H1 (cell line): ENCODE data around the gene RAB39B. TPM values are rescaled to one million over a fixed set of nuclear protein-coding genes. Genes with fewer than 3 reads are reported as not detected.

Experiments
- CTCF ChIA-PET: fragments of 300-600 bp; sonication (Branson Sonifier 250); formaldehyde crosslinking; loops from one replicate; lab custom pipeline; 2021; ENCODE audit not compliant: partially characterized antibody; lab: Charles Lee
- POLR2A ChIA-PET: fragments of 300-600 bp; sonication (Branson Sonifier 250); formaldehyde crosslinking; loops from one replicate; lab custom pipeline; 2021; ENCODE audit warnings: inconsistent platforms; ENCODE audit not compliant: partially characterized antibody; lab: Charles Lee
- DNase-seq, 2 experiments: peaks; one replicate each; pipeline versions ENCODE4 v3.0.0 to v3.0.0-alpha.2; 2010 to 2022; ENCODE audit warnings: low spot score in 2 of 2, low read depth in 1 of 2, mixed read lengths in 1 of 2
- FAIRE-seq: peaks from 2 replicates; lab custom pipeline; 2011; peaks lifted over from hg19 to GRCh38; lab: Jason Lieb, UNC
- H2AFZ ChIP-seq: 2 replicates; pipeline ENCODE4 v1.8.1; 2012; ENCODE audit warnings: low read length, inconsistent platforms
- H2AK5ac ChIP-seq: 2 replicates; pipeline ENCODE4 v1.6.1; 2013; ENCODE audit warnings: low read depth, low read length
- H2BK120ac ChIP-seq: replicated peaks from 2 replicates; pipeline ENCODE3; 2013; ENCODE audit warnings: low read depth, low read length, inconsistent platforms
- H2BK12ac ChIP-seq: 2 replicates; pipeline ENCODE4 v1.6.1; 2013; ENCODE audit warnings: low read depth, low read length
- H2BK15ac ChIP-seq: 2 replicates; pipeline ENCODE4 v1.6.1; 2013; ENCODE audit warnings: low read length
- H2BK20ac ChIP-seq: 2 replicates; pipeline ENCODE4 v1.6.1; 2013; ENCODE audit warnings: low read length
- H2BK5ac ChIP-seq: 2 replicates; pipeline ENCODE4 v1.6.1; 2013; ENCODE audit warnings: low read depth, low read length
- H3K14ac ChIP-seq: 2 replicates; pipeline ENCODE4 v1.6.1; 2013; ENCODE audit warnings: inconsistent platforms; ENCODE audit not compliant: insufficient read length
- H3K18ac ChIP-seq: 2 replicates; pipeline ENCODE4 v1.6.1; 2013; ENCODE audit warnings: low read length; ENCODE audit errors: extremely low read depth
- H3K23ac ChIP-seq: 2 replicates; pipeline ENCODE4 v1.6.1; 2013; ENCODE audit warnings: inconsistent platforms; ENCODE audit not compliant: insufficient read length
- H3K23me2 ChIP-seq: 2 replicates; pipeline ENCODE4 v1.6.1; 2013; ENCODE audit warnings: low read depth, low read length
- H3K27ac ChIP-seq: 2 replicates; pipeline ENCODE4 v1.6.1; 2011; ENCODE audit warnings: low read depth, low read length, inconsistent platforms
- H3K27me3 ChIP-seq, 4 experiments: replicated peaks in 1 of 4; 1 replicate in 1 of 4; 2 replicates in 3 of 4; pipeline versions ENCODE4 v1.6.1 to v1.8.1; 2011 to 2013; ENCODE audit warnings: low read length in 3 of 4, mild to moderate bottlenecking in 3 of 4, inconsistent platforms in 2 of 4, mixed read lengths in 2 of 4, moderate library complexity in 1 of 4; ENCODE audit not compliant: control insufficient read depth in 3 of 4, insufficient read depth in 3 of 4; ENCODE audit errors: extremely low read depth in 1 of 4
- H3K36me3 ChIP-seq, 4 experiments: 2 replicates each; pipeline versions ENCODE4 v1.6.1 to v1.8.1; 2011 to 2013; ENCODE audit warnings: mild to moderate bottlenecking in 4 of 4, low read length in 3 of 4, moderate library complexity in 2 of 4, control low read depth in 1 of 4, inconsistent platforms in 1 of 4; ENCODE audit not compliant: insufficient read depth in 4 of 4, control insufficient read depth in 2 of 4
- H3K4ac ChIP-seq: replicated peaks from 2 replicates; pipeline ENCODE3; 2013; ENCODE audit warnings: low read length, low read depth, mixed read lengths, inconsistent platforms; ENCODE audit not compliant: insufficient read length
- H3K4me1 ChIP-seq, 4 experiments: replicated peaks in 1 of 4; 1 replicate in 1 of 4; 2 replicates in 3 of 4; pipeline versions ENCODE4 v1.6.1 to v1.8.1; 2011 to 2013; ENCODE audit warnings: low read length in 3 of 4, inconsistent platforms in 2 of 4, mixed read lengths in 1 of 4; ENCODE audit not compliant: insufficient read depth in 4 of 4, control insufficient read depth in 3 of 4
- H3K4me2 ChIP-seq, 2 experiments: 2 replicates each; pipeline versions ENCODE4 v1.6.1 to v1.8.1; 2011 to 2013; ENCODE audit warnings: low read depth in 2 of 2, low read length in 2 of 2, control low read depth in 1 of 2, inconsistent platforms in 1 of 2, mild to moderate bottlenecking in 1 of 2; ENCODE audit not compliant: insufficient read depth in 1 of 2
- H3K4me3 ChIP-seq, 4 experiments: fragments of 200-600, 300-600 bp in 1 of 4; sonication (generic), shearing (Covaris generic), sonication (Bioruptor Twin) in 1 of 4; 2 replicates each; pipeline versions ENCODE4 v1.5.1 to v1.8.1; 2011 to 2016; ENCODE audit warnings: low read length in 4 of 4, low read depth in 3 of 4, control low read depth in 2 of 4, inconsistent platforms in 2 of 4, mild to moderate bottlenecking in 2 of 4, mixed read lengths in 1 of 4, moderate library complexity in 1 of 4; ENCODE audit not compliant: insufficient read depth in 2 of 4; ENCODE audit errors: extremely low read depth in 1 of 4
- H3K56ac ChIP-seq: replicated peaks from 2 replicates; pipeline ENCODE3; 2013; ENCODE audit warnings: low read depth, mild to moderate bottlenecking, mixed read lengths, low read length, inconsistent platforms; ENCODE audit not compliant: insufficient read length
- H3K79me1 ChIP-seq: 2 replicates; pipeline ENCODE4 v1.6.1; 2013; ENCODE audit warnings: low read depth, low read length, control low read depth
- H3K79me2 ChIP-seq, 2 experiments: 2 replicates each; pipeline versions ENCODE4 v1.6.1 to v1.8.1; 2012 to 2013; ENCODE audit warnings: low read length in 2 of 2, mild to moderate bottlenecking in 2 of 2, inconsistent platforms in 1 of 2; ENCODE audit not compliant: insufficient read depth in 2 of 2, control insufficient read depth in 1 of 2
- H3K9ac ChIP-seq, 4 experiments: replicated peaks in 1 of 4; 1 replicate in 1 of 4; 2 replicates in 3 of 4; pipeline versions ENCODE4 v1.6.1 to v1.8.1; 2011 to 2013; ENCODE audit warnings: low read depth in 3 of 4, low read length in 3 of 4, control low read depth in 2 of 4, mild to moderate bottlenecking in 2 of 4, moderate library complexity in 2 of 4, inconsistent platforms in 1 of 4; ENCODE audit errors: extremely low read depth in 1 of 4
- H3K9me3 ChIP-seq, 2 experiments: 2 replicates each; pipeline versions ENCODE4 v1.6.1 to v1.8.1; 2012 to 2013; ENCODE audit warnings: mild to moderate bottlenecking in 2 of 2, moderate library complexity in 2 of 2, control low read depth in 1 of 2, inconsistent platforms in 1 of 2, low read depth in 1 of 2, low read length in 1 of 2, mixed read lengths in 1 of 2; ENCODE audit not compliant: insufficient read depth in 2 of 2
- H4K20me1 ChIP-seq, 2 experiments: replicated peaks in 1 of 2; 2 replicates each; pipeline versions ENCODE3 to v1.8.1; 2011 to 2013; ENCODE audit warnings: inconsistent platforms in 2 of 2, low read length in 2 of 2, mild to moderate bottlenecking in 1 of 2; ENCODE audit not compliant: insufficient read depth in 2 of 2, control insufficient read depth in 1 of 2
- H4K5ac ChIP-seq: 2 replicates; pipeline ENCODE4 v1.6.1; 2013; ENCODE audit warnings: low read length, low read depth, mixed read lengths, inconsistent platforms; ENCODE audit not compliant: insufficient read length
- H4K8ac ChIP-seq: 2 replicates; pipeline ENCODE4 v1.8.0; 2013; ENCODE audit warnings: mild to moderate bottlenecking, moderate library complexity, low read length, inconsistent platforms; ENCODE audit not compliant: insufficient read depth; ENCODE audit errors: extremely low read depth
- H4K91ac ChIP-seq: replicated peaks from 2 replicates; pipeline ENCODE3; 2013; ENCODE audit warnings: low read length, mixed read lengths, inconsistent platforms; ENCODE audit not compliant: insufficient read length
- KDM5A ChIP-seq: fragments of 200-600 bp; IDR thresholded peaks from 2 replicates; pipeline ENCODE4 v1.7.1; 2012; ENCODE audit warnings: mild to moderate bottlenecking, low read length, inconsistent platforms, mixed read lengths
- SIX5 ChIP-seq: IDR thresholded peaks from 2 replicates; pipeline ENCODE4 v1.6.1; 2011; ENCODE audit warnings: mild to moderate bottlenecking, low read depth, low read length
- WGBS, 2 experiments: shearing (Covaris generic) in 1 of 2; methylation state at CpG; one replicate each; pipeline versions ENCODE4 v1.1.6 to v1.1.7; 2013 to 2015; ENCODE audit warnings: low lambda C conversion rate in 2 of 2, mixed read lengths in 2 of 2, inconsistent platforms in 1 of 2, low coverage in 1 of 2, missing lambda C conversion rate in 1 of 2; ENCODE audit not compliant: insufficient replicate concordance in 2 of 2, insufficient coverage in 1 of 2, insufficient read length in 1 of 2; ENCODE audit errors: extremely low coverage in 1 of 2, missing lambda C conversion rate in 1 of 2; 5-methylcytosine and 5-hydroxymethylcytosine counted together
- polyA plus RNA-seq, 7 experiments: library from polyadenylated mRNA; depleted of rRNA in 3 of 7; stranded (reverse) in 5 of 7; unstranded in 2 of 7; fragments of >200 nt in 5 of 7; fragments of 200-250 nt in 2 of 7; gene quantifications; 1 replicate in 5 of 7; 2 replicates in 1 of 7; 4 replicates in 1 of 7; pipeline versions ENCODE4 v1.2.1 to v1.2.3, GENCODE V29; 2011 to 2013; ENCODE audit warnings: missing spikeins in 2 of 7, mixed read lengths in 2 of 7
- total RNA-seq: library from RNA; stranded (reverse); fragmentation: NEBNext Ultra II Directional; extraction: Animal tissue kit (Norgen Biotek cat#: 25700); gene quantifications from 2 replicates; pipeline ENCODE4 v1.2.1, GENCODE V29; 2021

Gene RAB39B
- total and polyA plus RNA-seq, 2 of the 8 experiments (the other 6 are each of a cell fraction or from before 2014, with no cell fraction given), result 3.1 to 9.3 TPM

DNA sequence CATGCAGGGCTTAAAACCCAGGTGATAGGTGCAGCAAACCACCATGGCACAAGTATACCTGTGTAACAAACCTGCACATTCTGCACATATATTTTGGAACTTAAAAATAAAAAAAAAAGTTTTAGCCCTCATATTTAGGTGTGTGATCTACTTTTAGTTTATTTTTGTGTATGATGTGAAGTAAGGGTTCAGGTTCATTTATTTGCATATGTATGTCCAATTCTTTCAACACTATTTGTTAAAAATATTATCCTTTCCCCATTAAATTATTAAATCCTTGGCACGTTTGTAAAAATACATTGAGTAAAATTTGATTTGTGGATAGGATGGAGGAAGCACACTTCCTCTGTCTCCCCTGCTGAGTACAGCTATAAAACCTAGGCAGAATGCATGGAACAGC is 12.9 kb downstream of the RAB39B start:
- Histone ChIP-seq H2BK120ac (no peak overlapping the region), H4K20me1 (no peaks in the 10 kb centered on the region), H4K91ac (no peak overlapping the region), H2BK12ac (no peak overlapping the region), H2BK5ac (no peak overlapping the region), H3K79me1 (no peaks in the 10 kb centered on the region), H3K4ac (no peak overlapping the region), H3K27me3 (no peaks in the 10 kb centered on the region), H3K14ac (no peak overlapping the region), H3K9me3 (no peaks in the 10 kb centered on the region), H2BK20ac (no peak overlapping the region), H3K56ac (no peak overlapping the region), H2AFZ (no peak overlapping the region), H3K4me2 (no peak overlapping the region), H3K27ac (no peak overlapping the region), H3K18ac (no peak overlapping the region), H3K4me1 (no peaks in the 10 kb centered on the region), H2BK15ac (no peak overlapping the region), H3K4me3 (no peak overlapping the region), H3K36me3 (no peaks in the 10 kb centered on the region), H4K5ac (no peak overlapping the region), H3K23me2 (no peaks in the 10 kb centered on the region), H4K8ac (no peak overlapping the region), H3K79me2 (no peaks in the 10 kb centered on the region), H2AK5ac (no peak overlapping the region), H3K23ac (no peak overlapping the region), H3K9ac (no peak overlapping the region)
- FAIRE-seq, result no peak
- no peak for DNase-seq
- ChIA-PET POLR2A (interaction anchor here (2.9 kb wide), 1 partner anchor 13 kb away, joined by 8 read pairs; the partner anchor contains the start of gene RAB39B), CTCF (interaction anchor here (0.9 kb wide), 1 partner anchor 17 kb away, joined by 5 read pairs; no protein-coding TSS in a partner anchor)
- WGBS, 2 experiments, result 86% methylated on average over 1 of the region's 1 CpG; no CpG with 5 or more reads in 1 of the 2 experiments
- TF ChIP-seq KDM5A (no peak), SIX5 (no peak)
